Measurements from ENCODE around the gene SPAG6.

Gene SPAG6

DNA sequence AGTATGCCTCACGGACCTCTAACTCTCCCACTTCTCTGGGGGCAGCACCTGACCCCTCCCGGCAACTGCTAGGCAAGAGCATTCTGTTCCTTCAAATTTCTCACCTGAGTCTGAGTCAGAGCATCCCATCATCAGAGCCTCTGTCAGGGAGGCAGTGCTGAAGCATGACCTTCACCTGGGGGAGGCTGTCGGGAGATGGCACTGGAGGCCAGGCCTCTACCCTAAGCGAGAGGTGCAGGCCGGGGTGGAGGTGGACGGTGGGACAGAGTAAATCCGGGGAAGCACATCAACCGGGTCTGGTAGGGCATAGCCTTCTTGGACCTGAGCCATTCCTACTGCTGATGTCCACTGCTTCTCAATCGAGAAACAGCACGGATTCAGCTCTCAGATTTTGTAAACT, 90.4 kb downstream of the SPAG6 start:
- POLR2A ChIA-PET (ENCODE audit: low non-redundant PET) = no interaction called here
- DNase-seq (ENCODE audit: low spot score) = no peak
- H3K27ac ChIP-seq = peak overlapping the region; percentile 47
- TF ChIP-seq, protein P1, sequence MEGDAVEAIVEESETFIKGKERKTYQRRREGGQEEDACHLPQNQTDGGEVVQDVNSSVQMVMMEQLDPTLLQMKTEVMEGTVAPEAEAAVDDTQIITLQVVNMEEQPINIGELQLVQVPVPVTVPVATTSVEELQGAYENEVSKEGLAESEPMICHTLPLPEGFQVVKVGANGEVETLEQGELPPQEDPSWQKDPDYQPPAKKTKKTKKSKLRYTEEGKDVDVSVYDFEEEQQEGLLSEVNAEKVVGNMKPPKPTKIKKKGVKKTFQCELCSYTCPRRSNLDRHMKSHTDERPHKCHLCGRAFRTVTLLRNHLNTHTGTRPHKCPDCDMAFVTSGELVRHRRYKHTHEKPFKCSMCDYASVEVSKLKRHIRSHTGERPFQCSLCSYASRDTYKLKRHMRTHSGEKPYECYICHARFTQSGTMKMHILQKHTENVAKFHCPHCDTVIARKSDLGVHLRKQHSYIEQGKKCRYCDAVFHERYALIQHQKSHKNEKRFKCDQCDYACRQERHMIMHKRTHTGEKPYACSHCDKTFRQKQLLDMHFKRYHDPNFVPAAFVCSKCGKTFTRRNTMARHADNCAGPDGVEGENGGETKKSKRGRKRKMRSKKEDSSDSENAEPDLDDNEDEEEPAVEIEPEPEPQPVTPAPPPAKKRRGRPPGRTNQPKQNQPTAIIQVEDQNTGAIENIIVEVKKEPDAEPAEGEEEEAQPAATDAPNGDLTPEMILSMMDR (conservative IDR thresholded peaks at IDR 0.05; ENCODE audit: low read depth) = no peak
- CTCF ChIA-PET = no interaction called here

DNA sequence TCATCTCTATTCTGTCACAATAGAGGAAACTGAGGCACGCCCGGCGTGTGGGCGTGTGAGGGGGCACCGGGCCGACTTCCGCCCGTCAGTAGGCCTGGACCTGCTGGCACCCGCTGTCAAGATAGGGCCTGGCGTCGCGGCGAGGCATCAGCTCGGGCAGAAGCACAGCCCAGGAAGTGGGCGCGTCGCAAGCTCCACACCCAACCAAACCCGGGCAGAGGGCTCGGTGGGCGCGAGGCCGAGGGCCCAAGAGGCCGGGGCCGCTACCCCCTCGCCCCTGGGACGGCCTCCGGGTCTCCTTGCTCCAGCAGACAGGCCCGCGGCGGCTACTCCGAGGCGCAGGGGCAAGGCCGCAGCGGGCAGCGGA, 91.2 kb downstream of the SPAG6 start:
- peak overlapping the region; percentile 87 for H3K27ac ChIP-seq
- no peak for DNase-seq (ENCODE audit: low spot score)
- TF ChIP-seq, protein P1 (conservative IDR thresholded peaks at IDR 0.05; ENCODE audit: low read depth) = no peak
- POLR2A ChIA-PET (ENCODE audit: low non-redundant PET) = interaction anchor here (0.7 kb wide), 1 partner anchor 553 kb away, joined by 3 read pairs; no protein-coding TSS in a partner anchor
- CTCF ChIA-PET = interaction anchor here (0.6 kb wide), 1 partner anchor 18 kb away, joined by 3 read pairs; no protein-coding TSS in a partner anchor

DNA sequence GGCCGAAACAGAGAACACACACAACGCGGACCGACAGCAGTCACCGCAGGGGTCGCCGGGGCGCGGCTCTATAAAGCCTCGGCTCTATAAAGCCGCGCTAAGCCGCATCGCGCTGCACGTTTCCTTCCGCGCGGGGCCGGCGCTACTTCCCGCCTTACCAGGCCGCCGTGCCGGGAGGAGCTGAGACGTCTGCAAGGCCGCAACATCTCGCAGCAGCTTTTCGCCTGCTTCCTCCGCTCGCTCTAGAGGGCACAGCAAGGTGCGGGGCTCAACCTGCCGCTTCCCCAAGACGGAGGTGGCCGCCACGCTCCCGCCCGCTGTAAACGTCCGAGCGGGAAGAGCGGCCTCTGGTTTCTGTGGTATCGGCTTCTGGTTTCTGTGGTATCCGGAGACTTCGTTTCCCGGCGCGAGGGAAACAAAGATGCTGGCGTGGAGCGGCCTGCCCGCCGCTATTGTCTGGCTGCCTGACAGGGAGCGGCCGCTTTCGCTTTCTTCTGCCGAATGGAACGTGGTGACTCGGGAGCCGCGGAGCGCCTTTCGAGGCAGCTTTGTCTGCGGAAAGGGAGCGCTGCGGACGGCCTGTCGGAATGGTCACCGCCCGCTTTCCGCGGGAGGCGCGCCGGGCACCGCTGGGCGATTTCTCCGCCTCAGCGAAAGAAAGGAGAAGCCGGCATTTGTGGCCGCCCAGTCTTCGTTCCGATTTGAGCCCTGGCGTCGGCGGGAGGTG, 91.8 kb downstream of the SPAG6 start:
- ChIA-PET POLR2A (ENCODE audit: low non-redundant PET) (interaction anchor here (0.6 to 0.7 kb wide), 2 partner anchors 434 to 553 kb away, joined by 3 read pairs; partner anchors contain the start of gene DNAJC1), CTCF (interaction anchor here (0.6 kb wide), 2 partner anchors 583 to 1721 kb away, joined by 3 read pairs; no protein-coding TSS in a partner anchor)
- H3K27ac ChIP-seq = peak overlapping the region; percentile 87
- peak; percentile 50 for DNase-seq (ENCODE audit: low spot score)
- TF ChIP-seq, protein P1 (conservative IDR thresholded peaks at IDR 0.05; ENCODE audit: low read depth) = no peak

DNA sequence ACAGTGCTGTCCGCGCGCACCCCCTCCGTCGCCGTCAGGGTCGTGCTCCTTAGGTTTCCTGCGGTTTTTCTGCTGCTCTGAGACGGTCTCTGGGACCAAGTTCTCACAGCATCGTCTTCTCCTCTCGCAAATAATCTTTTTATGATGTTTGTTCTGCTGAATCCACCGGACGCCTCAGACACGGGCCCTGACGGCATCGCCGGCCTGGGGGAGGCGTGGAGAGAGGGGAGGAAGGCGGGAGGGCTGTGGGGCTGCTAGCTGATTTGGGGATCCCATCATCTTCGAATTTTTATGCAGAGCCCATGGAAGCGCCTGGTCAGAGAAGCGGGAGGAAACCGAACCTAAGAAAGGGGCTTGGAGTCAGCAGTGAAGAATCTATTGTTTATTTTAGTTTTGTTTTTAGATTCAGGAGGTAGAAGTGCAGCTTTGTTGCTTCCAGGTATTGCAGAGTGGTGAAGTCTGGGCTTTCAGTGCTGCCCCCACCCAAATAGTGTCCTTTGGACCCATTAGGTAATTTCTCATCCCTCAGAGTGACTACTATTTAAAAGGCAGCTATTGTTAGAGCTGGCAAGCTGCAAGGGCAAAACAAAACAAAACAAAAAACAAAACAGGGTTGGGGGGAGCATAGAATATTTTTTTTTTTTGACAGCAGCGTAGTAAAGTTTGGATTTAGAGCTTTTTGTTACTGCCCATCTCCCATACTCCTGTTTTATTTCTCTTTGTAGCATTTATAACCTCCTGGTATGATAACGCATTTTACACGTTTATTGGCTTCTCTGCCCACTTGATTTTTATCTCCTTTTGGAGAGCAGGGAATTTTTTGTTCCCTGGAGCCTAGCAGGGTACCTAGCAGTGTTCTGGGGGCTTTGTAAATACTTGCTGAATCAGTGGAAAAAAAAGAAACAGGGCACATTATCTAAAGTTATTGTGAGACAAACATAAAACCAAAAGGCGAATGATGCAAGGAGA, 92.6 kb downstream of the SPAG6 start:
- CTCF ChIA-PET = interaction anchor here (0.6 kb wide), 4 partner anchors 20 to 1720 kb away, joined by 3 to 4 read pairs (median 3); no protein-coding TSS in a partner anchor
- H3K27ac ChIP-seq = peak overlapping the region; percentile 87
- TF ChIP-seq, protein P1 (conservative IDR thresholded peaks at IDR 0.05; ENCODE audit: low read depth) = no peak
- peak; percentile 14 for DNase-seq (ENCODE audit: low spot score)
- POLR2A ChIA-PET (ENCODE audit: low non-redundant PET) = no interaction called here

DNA sequence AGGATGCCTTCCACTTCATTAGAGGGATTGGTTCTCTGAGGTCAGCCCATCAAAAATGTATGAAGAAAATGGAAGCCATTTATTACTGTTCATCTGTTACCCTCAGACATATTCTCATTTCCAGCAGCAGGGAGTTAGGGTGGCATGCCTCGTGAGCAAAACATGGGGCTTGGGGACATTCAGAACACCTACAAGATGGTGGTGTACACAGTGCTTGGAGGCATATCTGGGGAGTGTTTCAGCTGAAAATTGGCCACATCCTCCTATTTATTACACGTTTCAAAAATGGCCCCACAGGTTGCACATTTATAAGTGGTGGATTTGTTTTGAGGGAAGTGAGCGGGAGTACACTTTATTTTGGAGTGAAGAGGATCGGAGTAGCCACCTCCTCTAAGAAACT, 93.4 kb downstream of the SPAG6 start:
- ChIA-PET POLR2A (ENCODE audit: low non-redundant PET) (no interaction called here), CTCF (interaction anchor here (0.6 kb wide), 2 partner anchors 20 to 233 kb away, joined by 3 to 4 read pairs; no protein-coding TSS in a partner anchor)
- no peak for DNase-seq (ENCODE audit: low spot score)

More for the DNA sequence above, 93.4 kb downstream of the SPAG6 start:
- TF ChIP-seq, protein P1 (conservative IDR thresholded peaks at IDR 0.05; ENCODE audit: low read depth) = no peak
- no peak overlapping the region for H3K27ac ChIP-seq

Measured in RWPE1 (cell line).